ENCODE data around the gene VCPKMT. TPM values are rescaled to one million over a fixed set of nuclear protein-coding genes. Genes with fewer than 3 reads are reported as not detected.

VCPKMT gene
- total RNA-seq, 1 experiment from 2014 or later = 7.1 TPM

DNA sequence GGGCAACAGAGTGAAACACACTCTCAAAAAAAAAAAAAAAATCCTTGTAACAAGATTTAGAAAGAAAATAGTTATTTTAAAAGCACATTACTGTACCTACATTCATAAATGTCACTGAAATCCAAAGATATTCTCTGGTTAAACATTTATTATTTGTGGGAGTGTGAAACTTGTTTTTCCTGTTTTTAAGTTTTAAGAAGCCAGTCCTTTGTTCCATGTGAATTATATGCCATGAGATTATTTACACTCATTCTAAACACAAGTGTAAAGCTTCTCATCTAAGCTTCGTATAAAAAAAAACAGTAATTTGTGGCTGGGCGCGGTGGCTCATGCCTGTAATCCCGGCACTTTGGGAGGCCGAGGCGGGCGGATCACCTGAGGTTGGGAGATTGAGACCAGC is 15.0 kb downstream of the VCPKMT start:
- Mint-ChIP-seq H3K4me3 (ENCODE audit: low read depth, unreplicated experiment) (no peak overlapping the region), H3K27me3 (ENCODE audit: unreplicated experiment) (no peaks in the 10 kb centered on the region), H3K9me3 (ENCODE audit: low read depth, unreplicated experiment) (no peaks in the 10 kb centered on the region), H3K27ac (ENCODE audit: unreplicated experiment) (peak overlapping the region; percentile 67), H3K4me1 (ENCODE audit: low read depth, unreplicated experiment) (peaks cover 30% of the 10 kb centered on the region), H3K36me3 (ENCODE audit: insufficient read depth, unreplicated experiment) (peaks cover 3% of the 10 kb centered on the region)
- CTCF ChIA-PET = interaction anchor here (1.0 to 1.8 kb wide), 2 partner anchors 11 to 239 kb away, joined by 3 to 8 read pairs; no protein-coding TSS in a partner anchor
- intact Hi-C loops (cut with micrococcal nuclease; ENCODE audit: unreplicated experiment) = loop anchor here (5.0 to 10.0 kb wide), 4 partner anchors 34 to 204 kb away; no protein-coding TSS in a partner anchor
- no peak for TF ChIP-seq CTCF (IDR thresholded peaks at IDR 0.05; ENCODE audit: unreplicated experiment)
- no peak for DNase-seq
- no TSS peak for BruUV-seq (replicated peaks)

- no peak for TF ChIP-seq CTCF (IDR thresholded peaks at IDR 0.05; ENCODE audit: unreplicated experiment)
- Mint-ChIP-seq H3K9me3 (ENCODE audit: low read depth, unreplicated experiment) (no peaks in the 10 kb centered on the region), H3K27ac (ENCODE audit: unreplicated experiment) (no peak overlapping the region), H3K36me3 (ENCODE audit: insufficient read depth, unreplicated experiment) (no peaks in the 10 kb centered on the region), H3K4me3 (ENCODE audit: low read depth, unreplicated experiment) (no peak overlapping the region), H3K4me1 (ENCODE audit: low read depth, unreplicated experiment) (peaks cover 30% of the 10 kb centered on the region), H3K27me3 (ENCODE audit: unreplicated experiment) (no peaks in the 10 kb centered on the region)
- intact Hi-C loops (cut with micrococcal nuclease; ENCODE audit: unreplicated experiment) = loop anchor here (5.0 to 10.0 kb wide), 4 partner anchors 34 to 204 kb away; no protein-coding TSS in a partner anchor
- CTCF ChIA-PET = interaction anchor here (1.8 kb wide), 1 partner anchor 238 kb away, joined by 8 read pairs; no protein-coding TSS in a partner anchor
- no TSS peak for BruUV-seq (replicated peaks)
- DNase-seq = no peak
Measured at GRCh38 chr14:50100805-50101204, 15.6 kb downstream of the VCPKMT start.

GRCh38 chr14:50099335-50099734 is 17.0 kb downstream of the VCPKMT start:
- no peaks in the 10 kb centered on the region for H3K36me3 Mint-ChIP-seq (ENCODE audit: insufficient read depth, unreplicated experiment)
- TF ChIP-seq CTCF (IDR thresholded peaks at IDR 0.05; ENCODE audit: unreplicated experiment) = no peak
- H3K27me3 Mint-ChIP-seq (ENCODE audit: unreplicated experiment) = no peaks in the 10 kb centered on the region
- H3K4me1 Mint-ChIP-seq (ENCODE audit: low read depth, unreplicated experiment) = peaks cover 30% of the 10 kb centered on the region
- no peaks in the 10 kb centered on the region for H3K9me3 Mint-ChIP-seq (ENCODE audit: low read depth, unreplicated experiment)
- no peak overlapping the region for H3K4me3 Mint-ChIP-seq (ENCODE audit: low read depth, unreplicated experiment)
- CTCF ChIA-PET = interaction anchor here (0.6 to 1.1 kb wide), 3 partner anchors 86 to 249 kb away, joined by 3 to 9 read pairs (median 3); partner anchors contain the start of gene NEMF
- peak; percentile 33 for DNase-seq
- intact Hi-C loops (cut with micrococcal nuclease; ENCODE audit: unreplicated experiment) = no loop called here
- H3K27ac Mint-ChIP-seq (ENCODE audit: unreplicated experiment) = peak overlapping the region; percentile 8
- BruUV-seq (replicated peaks) = no TSS peak

DNA sequence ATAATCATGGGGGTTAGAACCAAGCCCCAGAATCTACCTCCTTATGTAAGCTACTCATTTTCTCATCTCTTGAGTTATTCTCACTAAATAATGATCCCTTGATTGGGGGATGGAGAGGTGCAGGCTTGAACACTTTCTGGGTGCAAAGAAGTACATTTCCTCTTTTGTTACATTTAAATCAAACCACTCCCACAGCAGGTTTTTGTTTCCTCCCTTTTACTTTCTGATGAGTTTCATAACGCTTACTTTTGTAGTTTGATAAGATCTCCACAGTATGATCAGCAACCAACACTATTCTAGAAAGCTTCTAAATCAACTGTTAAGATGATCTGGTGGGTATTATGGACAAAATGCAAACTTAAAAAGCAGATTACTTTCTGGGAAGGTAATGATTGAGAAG is 20.5 kb downstream of the VCPKMT start:
- Mint-ChIP-seq H3K4me3 (ENCODE audit: low read depth, unreplicated experiment) (no peak overlapping the region), H3K4me1 (ENCODE audit: low read depth, unreplicated experiment) (peaks cover 21% of the 10 kb centered on the region), H3K9me3 (ENCODE audit: low read depth, unreplicated experiment) (no peaks in the 10 kb centered on the region), H3K36me3 (ENCODE audit: insufficient read depth, unreplicated experiment) (no peaks in the 10 kb centered on the region), H3K27ac (ENCODE audit: unreplicated experiment) (no peak overlapping the region), H3K27me3 (ENCODE audit: unreplicated experiment) (no peaks in the 10 kb centered on the region)
- intact Hi-C loops (cut with micrococcal nuclease; ENCODE audit: unreplicated experiment) = no loop called here
- TF ChIP-seq CTCF (IDR thresholded peaks at IDR 0.05; ENCODE audit: unreplicated experiment) = no peak
- no TSS peak for BruUV-seq (replicated peaks)
- CTCF ChIA-PET = no interaction called here
- no peak for DNase-seq
